Hepatocyte (in vitro differentiated cells): ENCODE results near the gene KIAA1614.

Source experiments
- CTCF ChIP-seq: fragments of 200-600 bp; sonication (generic); IDR thresholded peaks from 2 replicates; pipeline ENCODE4 v1.5.1; 2016; ENCODE audit warnings: antibody characterized with exemption, mild to moderate bottlenecking; ENCODE audit not compliant: poor library complexity
- EZH2 ChIP-seq: fragments of 200-600 bp; sonication (generic); IDR thresholded peaks from 2 replicates; pipeline ENCODE4 v1.6.1; 2016; ENCODE audit warnings: antibody characterized with exemption, mild to moderate bottlenecking, borderline replicate concordance
- EZH2phosphoT487 ChIP-seq: fragments of 200-600 bp; sonication (generic); IDR thresholded peaks from one replicate; pipeline ENCODE4 v1.6.1; 2018; ENCODE audit warnings: antibody characterized with exemption, mild to moderate bottlenecking, low read depth, moderate library complexity; ENCODE audit not compliant: unreplicated experiment, severe bottlenecking

DNA sequence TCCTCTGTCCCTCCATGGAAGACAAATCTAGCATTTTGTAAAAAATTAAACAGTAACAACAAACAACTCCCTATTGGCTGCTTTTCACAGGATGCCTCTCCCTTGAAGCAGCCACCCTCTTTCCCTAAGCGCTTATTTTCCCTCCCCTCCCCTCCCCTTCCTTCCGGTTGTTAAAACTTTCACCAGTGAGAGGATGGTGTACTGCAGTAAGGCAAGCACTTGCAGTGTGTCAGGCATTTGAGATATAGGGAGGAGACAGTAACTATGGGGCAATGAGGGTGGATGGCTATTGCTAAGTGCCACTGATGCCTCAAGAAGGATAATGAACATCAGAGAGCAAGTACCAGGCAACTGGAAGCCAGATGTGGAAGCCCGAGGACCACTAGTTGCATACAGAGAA lies 19.1 kb upstream of the KIAA1614 start:
- TF ChIP-seq CTCF = no peak
- TF ChIP-seq EZH2 = no peak
- TF ChIP-seq EZH2phosphoT487 = no peak
